Cardiac fibroblast (primary cell): ENCODE measurements around the gene UPP2.

Experiments
- DNase-seq, 2 donors: peaks; one replicate each; pipeline versions ENCODE4 v3.0.0 to v3.0.0-alpha.2; 2010; ENCODE audit warnings: low read depth in 2 of 2
- H3K4me3 ChIP-seq, 2 donors: replicated peaks in 1 of 2; 1 replicate in 1 of 2; 2 replicates in 1 of 2; pipeline ENCODE4 v1.5.1; 2011; ENCODE audit warnings: low read depth in 2 of 2, low read length in 2 of 2, mild to moderate bottlenecking in 2 of 2, moderate library complexity in 1 of 2
- CTCF ChIP-seq: IDR thresholded peaks from one replicate; pipeline ENCODE4 v1.5.1; 2011; ENCODE audit warnings: low read depth, mild to moderate bottlenecking, low read length, inconsistent platforms

Gene UPP2

GRCh38 chr2:158091647-158092046 lies 10.0 kb upstream of the UPP2 start:
- DNase-seq, result no peak
- H3K4me3 ChIP-seq, result no peak overlapping the region
- no peak for TF ChIP-seq CTCF

GRCh38 chr2:158094487-158095092 lies 7.1 kb upstream of the UPP2 start:
- H3K4me3 ChIP-seq, result no peak overlapping the region
- TF ChIP-seq CTCF, result no peak
- no peak for DNase-seq

GRCh38 chr2:158095269-158095668 lies 6.4 kb upstream of the UPP2 start:
- DNase-seq, result no peak
- TF ChIP-seq CTCF, result no peak
- H3K4me3 ChIP-seq, result no peak overlapping the region

GRCh38 chr2:158095912-158096311 lies 5.8 kb upstream of the UPP2 start:
- TF ChIP-seq CTCF, result no peak
- no peak overlapping the region for H3K4me3 ChIP-seq
- DNase-seq, result no peak

- no peak for DNase-seq
- no peak overlapping the region for H3K4me3 ChIP-seq
- TF ChIP-seq CTCF, result no peak
Measured at GRCh38 chr2:158097481-158097880, 4.2 kb upstream of the UPP2 start.

GRCh38 chr2:158098178-158098577 lies 3.5 kb upstream of the UPP2 start:
- TF ChIP-seq CTCF, result no peak
- DNase-seq, result no peak
- H3K4me3 ChIP-seq, result no peak overlapping the region

- TF ChIP-seq CTCF, result no peak
- DNase-seq, result peak in 1 of 2 donors; percentile 28
- no peak overlapping the region for H3K4me3 ChIP-seq
Measured at GRCh38 chr2:158099716-158100115, 2.0 kb upstream of the UPP2 start.
